GM19238 (cell line): ENCODE measurements around the gene SLC43A3.

Experiments
- DNase-seq: peaks from one replicate; pipeline ENCODE4 v3.0.0; 2011; ENCODE audit warnings: low spot score; ENCODE audit not compliant: insufficient read length

SLC43A3 gene

GRCh38 chr11:57430952-57431351 lies 4.0 kb upstream of the SLC43A3 start:
- no peak for DNase-seq

GRCh38 chr11:57429946-57430345 lies 3.0 kb upstream of the SLC43A3 start:
- no peak for DNase-seq

GRCh38 chr11:57428643-57429042 lies 1.7 kb upstream of the SLC43A3 start:
- no peak for DNase-seq

GRCh38 chr11:57427727-57428082 lies 784 bp upstream of the SLC43A3 start:
- no peak for DNase-seq

- no peak for DNase-seq
Measured at GRCh38 chr11:57426439-57426928, 437 bp downstream of the SLC43A3 start.

- no peak for DNase-seq
Measured at GRCh38 chr11:57425565-57426438, 1.1 kb downstream of the SLC43A3 start.

GRCh38 chr11:57424792-57425564 lies 1.9 kb downstream of the SLC43A3 start:
- DNase-seq: peak; percentile 75

GRCh38 chr11:57424137-57424791 lies 2.7 kb downstream of the SLC43A3 start:
- DNase-seq: no peak

GRCh38 chr11:57422669-57423068 lies 4.3 kb downstream of the SLC43A3 start:
- DNase-seq: no peak

GRCh38 chr11:57421805-57422204 lies 5.1 kb downstream of the SLC43A3 start:
- no peak for DNase-seq

- no peak for DNase-seq
Measured at GRCh38 chr11:57421066-57421465, 5.9 kb downstream of the SLC43A3 start.

GRCh38 chr11:57419146-57419545 lies 7.8 kb downstream of the SLC43A3 start:
- no peak for DNase-seq

- no peak for DNase-seq
Measured at GRCh38 chr11:57418131-57418530, 8.8 kb downstream of the SLC43A3 start.

GRCh38 chr11:57417056-57417455 lies 9.9 kb downstream of the SLC43A3 start:
- no peak for DNase-seq

- no peak for DNase-seq
Measured at GRCh38 chr11:57416436-57416835, 10.5 kb downstream of the SLC43A3 start.

- DNase-seq: no peak
Measured at GRCh38 chr11:57414612-57415212, 12.2 kb downstream of the SLC43A3 start.

GRCh38 chr11:57413681-57414080 lies 13.2 kb downstream of the SLC43A3 start:
- no peak for DNase-seq

GRCh38 chr11:57410287-57410686 lies 16.6 kb downstream of the SLC43A3 start:
- DNase-seq: no peak

GRCh38 chr11:57409321-57410100 lies 17.4 kb downstream of the SLC43A3 start:
- DNase-seq: no peak

- DNase-seq: no peak
Measured at GRCh38 chr11:57408771-57409170, 18.1 kb downstream of the SLC43A3 start.
